Stimulated activated CD8-positive, alpha-beta memory T cell treated with anti-CD3 and anti-CD28 coated beads, Interleukin-2, amount 100 ng/mL, for 48 hours (primary cell): ENCODE measurements around the gene CTAGE8.
"Not testable (repeated sequence)": the region's sequence is repeated elsewhere in the genome, so short reads cannot be mapped to it uniquely, and the experiment has no call there.

ENCODE experiments used
- DNase-seq, 2 donors: peaks; one replicate each; pipeline ENCODE4 v3.0.0-alpha.2; 2020; ENCODE audit warnings: low read depth in 2 of 2

CTAGE8 gene, protein sequence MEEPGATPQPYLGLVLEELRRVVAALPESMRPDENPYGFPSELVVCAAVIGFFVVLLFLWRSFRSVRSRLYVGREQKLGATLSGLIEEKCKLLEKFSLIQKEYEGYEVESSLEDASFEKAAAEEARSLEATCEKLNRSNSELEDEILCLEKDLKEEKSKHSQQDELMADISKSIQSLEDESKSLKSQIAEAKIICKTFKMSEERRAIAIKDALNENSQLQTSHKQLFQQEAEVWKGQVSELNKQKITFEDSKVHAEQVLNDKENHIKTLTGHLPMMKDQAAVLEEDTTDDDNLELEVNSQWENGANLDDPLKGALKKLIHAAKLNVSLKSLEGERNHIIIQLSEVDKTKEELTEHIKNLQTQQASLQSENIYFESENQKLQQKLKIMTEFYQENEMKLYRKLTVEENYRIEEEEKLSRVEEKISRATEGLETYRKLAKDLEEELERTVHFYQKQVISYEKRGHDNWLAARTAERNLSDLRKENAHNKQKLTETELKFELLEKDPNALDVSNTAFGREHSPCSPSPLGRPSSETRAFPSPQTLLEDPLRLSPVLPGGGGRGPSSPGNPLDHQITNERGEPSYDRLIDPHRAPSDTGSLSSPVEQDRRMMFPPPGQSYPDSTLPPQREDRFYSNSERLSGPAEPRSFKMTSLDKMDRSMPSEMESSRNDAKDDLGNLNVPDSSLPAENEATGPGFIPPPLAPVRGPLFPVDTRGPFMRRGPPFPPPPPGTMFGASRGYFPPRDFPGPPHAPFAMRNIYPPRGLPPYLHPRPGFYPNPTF

DNA sequence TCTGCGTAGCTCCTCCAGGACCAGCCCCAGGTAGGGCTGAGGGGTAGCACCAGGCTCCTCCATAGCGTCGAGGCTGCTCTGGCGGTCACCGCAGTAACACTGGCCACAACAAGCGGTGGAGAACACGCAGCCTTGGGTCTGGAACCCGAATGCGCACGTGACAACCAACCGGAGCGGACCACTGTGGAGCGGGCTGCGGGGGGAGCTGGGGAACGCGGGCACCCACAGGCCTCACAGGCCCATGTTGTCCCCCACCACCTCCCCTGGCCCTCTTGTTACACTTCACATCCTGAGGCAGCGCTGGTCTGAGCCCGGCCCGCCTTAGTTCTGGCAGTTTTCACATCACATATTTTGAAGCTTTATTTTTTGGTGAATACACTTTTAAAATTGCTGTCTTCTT lies at the start of gene CTAGE8:
CTAGE8 (minus strand) TSS at position 101 of the 400 bp plus-strand sequence; CDS start at position 63, 38 bp downstream.
- not testable (repeated sequence) for DNase-seq

DNA sequence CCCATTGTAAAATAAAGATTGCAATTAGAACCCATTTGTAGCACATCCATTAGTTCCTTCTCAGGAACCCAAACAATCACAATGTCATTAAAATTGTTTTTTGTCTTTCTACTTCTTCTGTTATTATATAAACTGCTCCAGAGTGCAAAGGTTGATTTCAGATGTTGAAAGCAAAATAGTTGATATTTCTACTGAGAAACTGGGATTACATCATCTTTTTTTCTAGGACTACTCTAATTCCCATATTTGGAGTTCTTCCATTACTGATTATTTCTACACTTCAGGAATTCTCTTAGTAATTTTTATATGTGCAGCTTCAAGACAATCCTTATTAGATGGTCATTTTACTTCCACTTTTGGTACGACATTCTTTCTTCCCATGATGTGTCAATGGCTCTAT lies 48.4 kb upstream of the CTAGE8 start:
- DNase-seq, result not testable (repeated sequence)

DNA sequence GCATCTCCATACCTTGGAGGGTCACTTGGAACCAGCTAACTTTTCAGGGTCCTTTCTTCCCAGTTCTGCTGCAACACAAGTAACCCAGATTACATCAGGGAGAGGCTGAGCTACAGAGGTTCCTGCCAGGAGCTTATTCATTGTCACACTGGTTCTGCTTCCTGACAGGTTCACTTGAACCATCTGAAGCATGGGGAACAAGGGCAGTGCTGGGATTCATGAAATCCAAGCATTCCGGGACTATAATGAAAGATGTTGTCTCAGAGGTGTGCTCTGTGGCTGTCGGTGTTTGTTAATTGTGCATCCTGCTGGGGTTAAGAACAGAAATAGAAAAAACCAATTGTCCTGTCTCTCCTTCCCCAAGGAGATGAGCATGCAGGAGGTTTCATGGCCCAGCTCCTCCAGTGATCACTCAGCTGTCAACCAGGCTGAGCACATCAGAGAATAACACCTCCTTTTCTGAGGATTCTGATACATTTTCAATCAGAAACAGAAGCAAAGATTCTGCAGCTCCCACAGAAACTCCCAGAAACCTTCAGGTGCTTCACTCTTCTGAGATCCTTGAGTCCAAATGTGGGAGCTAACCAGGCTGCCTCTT lies 42.9 kb upstream of the CTAGE8 start, which contains the start of gene OR2A1:
OR2A1 (plus strand) TSS at position 548 of the 598 bp plus-strand sequence. CDS start 5,706 bp downstream, outside the sequence.
- not testable (repeated sequence) for DNase-seq

DNA sequence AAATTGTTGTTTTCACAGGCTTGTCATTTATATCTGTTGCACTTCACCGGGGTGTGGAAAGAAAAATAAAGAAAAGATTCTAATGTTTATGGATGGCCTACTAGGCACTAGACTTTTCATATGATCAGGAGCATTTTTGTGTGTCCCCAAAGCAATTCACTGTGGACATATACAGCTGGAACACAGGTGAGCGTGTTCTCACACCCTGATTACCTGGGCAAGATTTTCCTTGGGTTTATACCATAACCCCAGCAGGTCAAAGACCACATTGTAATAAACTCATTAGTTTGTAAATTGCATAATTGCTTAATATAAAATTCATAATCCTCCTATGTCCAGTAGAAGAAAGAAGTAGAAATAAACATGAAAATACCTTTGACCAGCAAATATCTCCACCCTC lies 42.1 kb upstream of the CTAGE8 start:
- not testable (repeated sequence) for DNase-seq

DNA sequence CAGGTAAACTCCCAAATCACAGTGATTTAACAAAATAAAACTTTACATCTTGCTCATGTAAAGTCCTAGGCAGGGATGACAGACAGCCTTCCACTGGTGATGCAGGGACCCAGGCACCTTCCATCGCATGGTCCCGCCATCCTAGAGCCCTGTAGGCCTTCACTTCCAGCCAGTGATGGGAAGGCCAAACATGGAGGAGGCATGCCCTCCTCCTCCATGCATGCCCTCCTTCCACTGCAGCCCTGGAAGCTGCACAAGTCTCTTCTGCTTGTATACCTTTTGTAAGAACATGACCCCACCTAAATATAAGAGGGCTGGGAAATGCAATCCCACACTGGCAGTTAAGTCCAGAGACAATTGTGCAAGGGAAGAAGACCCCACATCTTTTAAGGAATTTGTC lies 40.6 kb upstream of the CTAGE8 start:
- not testable (repeated sequence) for DNase-seq

DNA sequence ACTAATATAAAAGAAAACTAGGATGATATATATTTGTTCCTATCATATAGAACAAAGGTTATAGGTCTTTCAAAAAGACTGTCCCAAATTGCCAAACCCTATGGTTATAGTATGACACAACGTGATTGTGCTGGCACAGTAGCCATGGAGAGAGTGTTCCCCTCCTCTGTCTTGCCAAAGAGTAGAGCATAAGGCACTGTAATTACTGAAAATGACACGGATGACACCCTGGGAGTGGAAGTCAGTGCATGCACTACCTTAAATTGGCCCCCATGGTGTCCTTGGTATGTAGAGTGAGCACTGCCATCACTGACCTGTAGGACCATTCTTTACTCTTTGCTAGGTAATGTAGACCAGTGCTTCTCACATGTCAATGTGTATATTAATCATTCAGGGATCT lies 36.1 kb upstream of the CTAGE8 start:
- DNase-seq, result not testable (repeated sequence)

DNA sequence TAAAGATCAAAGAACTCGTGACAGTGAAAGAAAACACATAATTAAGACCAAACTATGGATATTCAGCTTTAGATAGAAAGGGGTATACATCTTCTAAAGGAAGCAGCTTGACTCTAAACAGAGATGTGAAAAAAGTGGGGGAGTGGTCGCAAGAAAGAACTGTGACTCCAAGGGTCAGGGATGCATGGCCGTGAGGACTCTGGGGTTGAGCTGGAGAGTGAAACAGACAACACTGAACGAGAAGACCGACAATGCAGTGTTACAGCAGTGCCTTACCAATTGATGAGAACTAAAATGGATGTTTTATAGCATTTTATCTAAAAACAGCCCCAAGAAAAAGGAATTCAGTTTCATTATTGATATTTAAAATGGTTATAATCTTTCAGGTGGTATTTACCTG lies 34.5 kb upstream of the CTAGE8 start:
- not testable (repeated sequence) for DNase-seq

DNA sequence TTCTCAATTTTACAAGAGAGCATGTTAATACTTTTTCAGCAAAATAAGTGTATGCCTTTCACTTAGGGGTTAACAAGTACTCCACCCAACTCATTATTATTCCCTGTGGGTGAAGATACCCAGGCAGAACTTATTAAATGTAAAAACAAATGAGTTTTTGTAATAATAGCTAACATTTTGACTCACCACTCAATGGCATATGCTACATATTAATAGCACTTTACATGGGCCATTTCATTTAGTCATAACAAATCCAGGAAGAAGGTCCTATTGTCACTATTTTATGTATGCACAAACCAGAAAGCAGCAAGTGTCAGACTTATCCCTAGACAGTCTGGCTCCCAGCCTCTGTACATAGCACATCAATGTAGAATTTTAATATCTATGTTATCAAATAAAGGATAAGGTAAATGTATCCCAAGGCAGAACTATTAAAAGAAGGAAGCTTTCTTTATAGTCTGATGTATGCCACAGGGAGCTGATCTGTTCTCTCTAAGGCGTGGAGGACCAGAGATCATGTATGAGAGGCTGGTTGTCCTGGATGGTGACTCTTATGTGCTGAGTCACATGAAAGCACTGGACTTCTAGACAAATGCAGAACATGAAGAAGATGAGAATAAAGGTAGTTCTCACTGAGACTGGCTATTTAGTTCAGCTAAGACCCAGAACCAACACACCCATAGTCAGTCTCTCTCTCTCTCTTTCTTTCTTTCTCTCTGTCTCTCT lies 33.7 kb upstream of the CTAGE8 start:
- not testable (repeated sequence) for DNase-seq

DNA sequence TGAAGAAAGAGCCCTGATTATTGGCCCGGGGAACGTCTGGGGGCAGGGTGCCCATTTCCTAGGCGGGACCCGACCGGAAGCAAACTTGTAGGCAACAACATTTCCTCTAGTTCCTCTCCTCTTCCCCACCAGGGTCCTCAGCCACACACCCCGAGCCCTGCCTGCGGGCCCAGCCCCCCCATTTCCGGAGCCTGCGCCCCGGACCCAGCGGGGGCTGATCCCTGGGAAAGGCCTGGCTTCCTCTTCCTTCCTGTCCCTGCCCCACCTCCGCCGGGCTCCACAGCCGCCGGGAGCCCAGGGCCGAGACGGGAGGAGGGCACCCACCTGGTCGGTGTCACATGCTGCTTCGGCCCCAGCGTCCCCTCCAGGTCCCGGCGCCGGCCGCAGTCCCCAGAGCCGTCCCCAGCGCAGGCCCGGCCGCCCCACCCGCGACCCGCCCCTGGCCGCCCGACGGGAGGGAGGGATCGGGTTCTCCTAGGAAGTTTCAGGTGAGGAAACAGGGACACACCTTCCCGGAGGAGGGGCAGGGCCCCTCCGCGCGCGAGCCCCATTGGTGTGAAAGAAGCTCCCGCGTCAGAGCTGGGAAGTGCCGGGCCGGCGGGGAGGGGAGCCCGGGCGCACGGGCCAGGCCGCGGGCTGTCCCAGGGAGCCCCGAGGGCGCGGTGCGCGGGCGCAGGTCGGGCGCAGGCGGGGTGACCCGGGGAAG lies 24.9 kb upstream of the CTAGE8 start:
- not testable (repeated sequence) for DNase-seq

DNA sequence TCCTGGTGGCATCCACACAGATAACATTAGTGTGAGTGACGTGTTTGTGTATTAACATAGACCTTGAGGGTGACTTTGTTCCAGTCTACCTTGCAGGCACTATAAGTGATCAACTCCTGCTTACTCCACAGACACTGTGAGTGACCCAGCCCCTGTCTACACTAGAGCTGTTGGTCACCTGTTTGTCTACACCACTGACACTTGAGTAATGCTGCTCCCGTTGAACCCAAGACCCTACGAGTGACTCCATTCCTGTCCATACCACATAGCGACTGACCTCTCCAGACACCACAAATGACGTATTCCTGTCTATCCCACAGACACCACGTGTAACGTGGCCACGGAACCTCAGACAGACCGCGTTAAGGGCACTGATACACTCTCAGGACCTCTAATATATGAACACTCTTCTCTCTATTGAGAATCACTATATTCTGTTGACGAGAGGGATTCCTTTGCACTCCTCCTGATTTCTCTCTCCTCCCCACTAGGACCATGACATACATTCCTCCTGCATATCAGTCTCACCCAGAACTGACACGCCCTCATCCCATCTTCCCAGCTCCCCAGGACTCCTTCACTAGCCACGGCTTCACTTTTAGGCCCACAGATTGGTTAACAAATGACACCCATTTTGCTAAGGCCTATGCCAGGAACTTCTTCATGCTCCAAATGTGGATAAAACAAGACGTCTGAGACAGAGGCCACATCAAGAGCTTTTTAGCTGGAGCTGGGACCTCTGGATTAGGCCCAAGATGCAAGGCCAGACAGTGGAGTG lies 23.5 kb upstream of the CTAGE8 start:
- DNase-seq, result not testable (repeated sequence)

DNA sequence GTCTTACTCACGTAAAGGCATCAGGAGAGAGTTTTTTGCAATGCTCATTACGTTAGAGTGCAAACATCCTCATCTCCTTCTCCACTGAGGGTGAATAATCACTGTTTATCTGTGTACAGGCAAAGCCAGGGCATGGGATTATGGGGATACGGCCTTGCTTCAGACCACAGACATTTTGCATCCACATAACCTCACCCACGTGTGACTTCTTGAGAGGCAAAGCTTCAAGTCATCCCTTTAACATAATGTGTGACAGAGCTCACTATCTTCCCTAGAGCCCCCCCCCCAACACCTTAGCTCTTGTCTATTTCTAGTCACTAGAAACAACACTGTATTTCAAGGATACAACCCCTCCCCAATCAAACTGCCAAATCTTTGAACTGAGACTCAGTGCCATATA lies 22.5 kb upstream of the CTAGE8 start:
- not testable (repeated sequence) for DNase-seq

DNA sequence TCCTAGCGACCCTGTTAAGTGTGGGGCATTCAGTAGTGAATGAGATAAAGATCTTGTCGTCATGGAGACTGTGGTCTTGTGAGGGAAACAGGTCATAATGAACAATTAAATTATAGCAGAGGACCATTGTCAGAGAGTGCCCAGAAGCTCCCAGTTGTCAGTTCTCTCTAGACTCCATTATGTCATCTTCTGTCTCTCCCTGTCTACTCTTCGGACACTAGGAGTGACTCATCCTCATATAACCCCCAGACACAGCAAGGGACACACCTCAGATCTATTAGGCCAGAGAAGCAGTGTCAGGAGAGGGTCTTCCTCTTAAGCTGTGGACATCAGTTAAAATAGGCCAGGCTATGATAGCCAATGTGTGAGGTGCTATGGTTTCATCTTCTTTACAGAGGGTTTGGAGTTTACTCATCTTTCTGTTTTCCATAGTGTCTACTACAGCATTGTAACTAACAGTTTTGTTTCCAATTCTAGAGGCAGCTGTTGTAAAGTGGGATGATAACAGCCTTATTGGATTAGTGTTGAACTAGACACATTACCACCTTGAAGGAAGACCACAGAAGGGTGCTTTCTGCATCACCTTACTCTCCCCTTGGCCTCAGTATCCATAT lies 18.2 kb upstream of the CTAGE8 start:
- DNase-seq, result not testable (repeated sequence)

DNA sequence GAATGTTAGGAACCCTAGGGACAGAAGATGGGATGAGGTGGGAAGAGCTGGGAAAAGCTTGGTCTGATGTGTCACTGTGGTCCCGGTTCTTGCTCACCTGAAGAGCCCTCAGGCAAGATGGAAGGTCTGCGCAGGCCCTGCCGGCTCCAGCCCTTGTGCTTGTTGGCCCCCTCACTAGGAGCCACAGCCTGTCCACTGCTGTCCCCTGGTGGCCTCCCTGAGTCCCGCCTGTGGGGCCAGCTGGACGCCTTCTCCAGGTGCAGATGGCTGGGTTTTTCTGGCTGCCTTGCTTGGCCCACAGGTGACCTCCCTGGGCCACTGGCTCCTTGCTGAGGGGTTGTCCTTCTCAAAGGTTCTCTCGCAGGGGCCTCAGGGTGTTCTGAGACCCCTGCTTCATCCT lies 14.6 kb upstream of the CTAGE8 start:
- not testable (repeated sequence) for DNase-seq

DNA sequence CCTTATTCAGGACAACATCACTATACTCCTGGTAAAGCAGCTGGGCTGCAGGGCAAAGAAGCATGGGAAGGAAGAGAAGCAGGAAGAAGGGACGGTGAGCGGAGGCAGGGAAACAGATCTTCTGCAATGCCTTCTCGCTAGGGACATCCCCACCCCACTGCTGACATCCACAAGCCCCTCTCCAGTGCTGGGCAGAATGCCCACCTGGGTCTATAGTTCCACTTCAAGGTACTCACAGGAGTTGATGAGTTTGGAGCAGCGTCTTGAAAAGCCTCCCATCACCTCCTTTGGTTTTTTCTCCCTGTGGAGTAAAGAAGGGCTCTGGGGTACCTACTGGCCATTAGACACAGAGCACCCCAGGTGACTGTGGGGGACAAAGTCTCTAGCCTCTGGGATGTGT lies 13.4 kb upstream of the CTAGE8 start:
- not testable (repeated sequence) for DNase-seq

DNA sequence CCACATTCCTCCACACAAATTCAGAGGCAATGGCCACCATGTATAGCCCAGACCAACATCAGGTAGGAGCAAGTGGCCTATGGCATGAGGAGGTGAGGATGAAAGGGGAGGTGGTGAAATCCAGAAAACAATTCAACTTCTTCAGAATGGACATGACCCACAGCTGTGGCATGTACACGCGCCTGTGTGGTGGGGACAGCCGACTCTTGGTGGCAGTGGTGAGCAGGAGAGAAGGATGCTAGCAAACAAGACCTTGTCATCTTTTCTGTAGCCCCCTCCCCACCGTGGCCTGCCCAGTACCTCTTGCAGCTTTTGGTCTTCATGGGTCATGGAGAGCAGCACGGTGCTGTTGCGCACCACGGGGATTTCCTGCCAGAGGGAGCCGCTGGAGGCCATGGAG lies 12.9 kb upstream of the CTAGE8 start:
- not testable (repeated sequence) for DNase-seq

DNA sequence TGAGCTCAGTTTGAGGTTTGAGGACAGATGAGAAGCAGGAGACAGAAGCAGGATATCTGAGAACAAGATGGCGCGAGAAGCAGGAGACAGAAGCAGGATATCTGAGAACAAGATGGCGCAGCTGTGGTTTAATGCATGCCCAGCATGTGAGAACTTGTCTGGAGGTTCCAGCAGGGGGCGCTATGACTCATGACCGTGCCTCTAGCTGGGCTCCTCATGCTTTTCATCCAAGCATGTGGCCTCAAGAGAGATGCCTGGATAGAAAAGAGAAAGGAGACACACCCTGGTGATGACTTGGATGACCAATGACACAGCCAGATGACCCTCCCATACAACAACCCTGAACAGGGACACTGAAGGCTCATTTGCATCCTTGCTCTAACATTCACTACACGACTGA lies 10.9 kb upstream of the CTAGE8 start:
- not testable (repeated sequence) for DNase-seq

DNA sequence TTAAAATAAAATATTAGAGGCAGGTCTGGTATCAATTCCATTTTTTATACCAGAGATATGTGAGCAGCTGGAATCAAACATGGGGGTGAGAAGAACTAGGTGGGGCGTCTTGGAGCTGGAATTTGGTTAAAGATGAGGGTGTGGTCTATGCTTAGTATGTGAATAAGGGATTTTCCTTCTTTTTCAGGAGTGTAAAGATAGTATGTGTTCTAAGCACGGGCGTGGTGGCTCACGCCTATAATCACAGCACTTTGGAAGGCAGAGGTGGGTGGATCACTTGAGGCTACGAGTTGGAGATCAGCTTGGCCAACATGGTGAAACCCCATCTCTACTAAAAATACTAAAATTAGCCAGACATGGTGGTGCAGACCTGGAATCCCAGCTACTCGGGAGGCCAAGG lies 6.2 kb upstream of the CTAGE8 start:
- DNase-seq, result not testable (repeated sequence)

DNA sequence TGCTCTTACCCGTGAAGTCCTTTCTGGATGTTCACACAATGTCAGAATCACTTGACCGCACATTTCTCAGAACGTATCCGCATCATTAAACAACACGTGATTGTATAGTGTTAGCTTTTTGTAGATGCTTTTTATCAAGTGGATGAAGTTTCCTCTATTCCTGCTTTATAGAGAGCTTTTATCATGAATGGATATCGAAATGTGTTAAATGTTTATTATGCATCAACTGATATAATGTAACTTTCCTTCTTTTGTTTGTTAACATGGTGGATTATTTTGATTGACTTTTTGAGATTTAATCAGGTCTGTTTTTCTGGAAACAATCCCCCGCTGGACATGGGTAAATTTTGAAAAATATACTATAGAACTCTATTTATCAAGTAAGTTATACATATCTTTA lies 4.4 kb downstream of the CTAGE8 start, which contains the start of gene OR2A7:
OR2A7 (minus strand) TSS at position 101 of the 400 bp plus-strand sequence. CDS start 5,164 bp downstream, outside the sequence.
- DNase-seq, result not testable (repeated sequence)

DNA sequence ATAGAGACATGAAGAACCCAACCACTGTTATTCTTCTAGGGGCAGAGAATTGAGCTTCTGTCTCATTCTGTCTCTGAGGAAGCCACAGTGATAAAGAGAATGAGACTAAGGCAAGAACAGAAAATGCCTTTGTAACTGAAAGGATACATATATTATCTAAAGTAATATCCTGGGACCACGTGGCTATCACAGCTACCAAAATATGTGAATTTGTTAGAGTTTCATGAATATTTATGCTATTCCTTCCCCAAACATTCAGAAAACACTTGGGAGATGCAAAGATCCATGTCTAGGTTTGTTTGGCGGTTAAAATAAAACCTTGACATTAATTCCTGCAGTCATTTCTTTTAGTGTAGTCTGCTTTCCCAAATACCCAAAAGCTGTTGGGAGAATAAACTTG lies 7.0 kb downstream of the CTAGE8 start:
- not testable (repeated sequence) for DNase-seq
